Stimulated activated naive CD4-positive, alpha-beta T cell treated with Interleukin-2 at 50 U/mL for 16 hours (primary cell): ENCODE results near the gene TSPAN14.
"Not testable (repeated sequence)": the region's sequence is repeated elsewhere in the genome, so short reads cannot be mapped to it uniquely, and the experiment has no call there.

Source experiments
- DNase-seq: peaks from one replicate; lab custom pipeline; 2025; lab: John Stamatoyannopoulos, UW

TSPAN14 gene

GRCh38 chr10:80468806-80469421 is 14.8 kb downstream of the TSPAN14 start:
- peak; percentile 18 for DNase-seq

DNA sequence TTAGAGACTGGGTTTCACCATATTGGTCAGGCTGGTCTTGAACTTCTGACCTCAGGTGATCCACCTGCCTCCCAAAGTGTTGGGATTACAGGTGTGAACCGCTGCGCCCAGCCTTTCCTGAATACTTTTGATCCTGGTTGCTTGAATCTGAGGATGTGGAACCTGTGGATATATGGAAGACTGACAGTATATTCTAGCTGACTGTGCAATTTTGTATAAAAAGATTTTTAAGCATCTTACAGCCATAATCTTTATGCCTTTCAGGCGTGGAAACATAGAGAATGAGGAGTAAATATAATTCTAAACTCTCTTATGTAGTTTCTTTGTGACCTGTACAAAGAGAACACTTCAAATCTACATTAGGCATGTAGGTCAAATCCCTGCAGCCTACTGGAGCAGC is 16.2 kb downstream of the TSPAN14 start:
- DNase-seq, result no peak

DNA sequence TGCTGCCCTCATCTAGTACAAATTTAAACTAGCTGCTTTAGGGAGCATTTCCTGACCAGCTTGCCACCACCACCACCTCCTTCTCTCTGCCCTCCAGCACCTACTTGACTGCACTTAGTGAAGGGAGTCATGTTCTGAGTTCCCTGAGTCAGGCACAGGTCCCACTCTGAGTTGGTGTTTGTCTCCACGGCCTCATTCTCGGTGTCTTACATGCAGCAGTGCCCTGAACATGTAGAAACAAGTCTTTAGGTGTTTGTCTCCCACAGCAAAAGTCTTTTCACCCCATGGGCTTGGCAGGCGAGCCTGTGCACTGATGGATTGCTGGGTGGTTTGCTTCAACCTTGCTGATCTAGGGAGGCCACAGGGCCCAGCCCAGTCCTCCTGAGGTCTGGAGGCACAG is 16.9 kb downstream of the TSPAN14 start:
- DNase-seq, result no peak

DNA sequence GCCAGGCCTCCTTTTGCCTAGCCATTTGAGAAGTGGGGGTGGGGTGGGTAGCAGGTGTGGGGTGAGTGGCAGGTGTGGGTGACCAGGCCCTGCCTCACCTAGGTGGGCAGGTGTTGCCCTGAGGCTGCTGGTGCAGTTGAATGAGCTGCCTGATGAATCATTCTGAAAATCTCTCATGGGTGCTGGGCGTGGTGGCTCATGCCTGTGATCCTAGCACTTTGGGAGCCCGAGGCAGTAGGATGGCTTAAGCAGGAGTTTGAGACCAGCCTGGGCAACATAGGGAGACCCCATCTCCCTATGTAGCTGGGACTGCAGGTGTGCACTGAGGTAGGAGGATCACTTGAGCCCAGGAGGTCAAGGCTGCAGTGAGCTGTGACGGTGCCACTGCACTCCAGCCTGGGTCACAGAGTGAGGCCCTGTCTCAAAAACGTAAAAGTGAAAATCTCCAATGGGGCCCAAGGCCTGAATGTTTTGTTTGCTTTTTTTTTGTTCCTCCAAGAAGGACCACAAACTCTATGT is 17.7 kb downstream of the TSPAN14 start:
- DNase-seq, result peak; percentile 53

DNA sequence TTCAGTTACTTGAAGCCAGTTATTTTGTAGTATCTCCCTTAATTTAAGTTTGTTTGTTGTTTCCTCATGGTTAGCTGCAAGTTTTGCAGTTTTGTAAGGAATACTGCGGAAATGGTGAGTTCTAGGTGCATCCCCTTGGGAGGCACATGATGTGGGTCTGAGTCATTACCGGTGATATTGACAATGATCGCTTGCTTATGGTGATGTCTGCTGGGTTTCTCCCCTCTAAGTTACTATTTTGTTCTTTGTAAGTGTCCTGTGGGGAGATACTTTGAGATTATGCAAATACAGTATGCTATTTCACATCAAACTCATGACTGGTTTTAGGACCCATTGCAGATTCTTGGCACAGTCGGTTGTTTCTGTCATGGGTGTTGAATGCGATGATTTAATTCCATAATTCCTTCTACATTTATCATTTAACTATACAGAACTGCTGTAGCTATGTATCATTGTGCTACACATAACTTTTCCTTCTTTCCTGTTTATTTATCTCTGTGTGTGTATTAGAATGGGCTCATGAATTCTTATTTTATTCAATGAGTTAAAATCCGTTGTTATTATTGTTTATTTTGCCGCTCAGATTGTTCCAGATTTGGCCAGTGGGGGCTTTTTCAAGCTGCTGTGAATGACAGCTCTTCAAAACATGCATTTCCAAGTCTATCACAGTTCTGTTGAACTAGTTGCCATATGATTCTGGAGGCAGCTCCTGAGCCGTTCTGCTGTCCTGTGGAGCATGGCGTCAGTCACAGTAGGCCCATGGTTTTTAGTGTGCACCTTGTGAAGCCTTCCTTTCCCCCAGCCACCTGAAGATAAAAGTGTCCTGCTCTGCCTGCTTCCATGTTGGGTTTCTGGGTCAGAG is 18.4 kb downstream of the TSPAN14 start:
- peak; percentile 43 for DNase-seq

DNA sequence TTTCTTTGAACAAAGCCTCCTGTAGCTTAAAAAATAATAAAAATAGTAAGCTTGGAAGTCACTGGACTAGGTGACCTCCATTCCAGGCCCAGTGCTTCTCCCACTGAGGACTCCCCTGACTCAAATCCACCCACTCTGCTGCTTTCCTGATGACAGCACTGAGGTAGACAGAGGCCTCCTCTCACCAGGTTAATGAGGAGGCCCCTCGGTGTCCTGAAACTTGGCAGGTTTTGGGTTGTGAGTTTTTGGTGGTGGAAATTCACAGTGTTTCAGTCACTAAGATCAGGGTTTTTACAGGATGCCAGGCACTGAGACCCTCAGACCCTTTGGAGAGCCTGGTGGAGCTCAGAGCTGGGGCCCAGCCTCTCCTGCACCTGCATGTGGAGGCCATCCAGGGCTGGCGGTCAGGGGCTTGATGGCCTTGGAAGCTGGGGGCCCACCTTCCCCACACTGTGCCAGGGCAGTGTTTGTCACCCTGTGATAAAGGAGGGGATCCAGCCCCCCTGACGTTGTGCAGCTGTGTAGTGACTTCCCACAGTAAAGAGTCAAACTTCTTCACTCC is 19.1 kb downstream of the TSPAN14 start:
- no peak for DNase-seq

GRCh38 chr10:80473692-80474596 is 19.8 kb downstream of the TSPAN14 start:
- DNase-seq, result no peak

DNA sequence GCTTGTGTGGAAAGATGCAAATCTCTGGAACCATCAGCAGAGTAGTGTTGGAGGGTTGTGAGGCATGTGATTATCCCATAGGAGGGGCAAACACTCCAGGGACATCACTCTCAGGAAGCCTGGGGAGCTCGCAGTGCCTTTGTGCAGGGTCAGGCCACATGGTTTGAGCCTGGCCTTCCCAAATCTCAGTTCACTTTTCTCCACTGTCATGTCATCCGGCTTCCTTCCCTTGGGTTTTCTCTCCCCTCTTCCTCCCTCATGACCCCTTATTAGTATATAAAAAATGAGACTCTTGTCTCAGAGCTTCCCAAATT is 20.4 kb downstream of the TSPAN14 start:
- DNase-seq, result no peak

- DNase-seq, result no peak
Measured at GRCh38 chr10:80474941-80475340, 20.8 kb downstream of the TSPAN14 start.

DNA sequence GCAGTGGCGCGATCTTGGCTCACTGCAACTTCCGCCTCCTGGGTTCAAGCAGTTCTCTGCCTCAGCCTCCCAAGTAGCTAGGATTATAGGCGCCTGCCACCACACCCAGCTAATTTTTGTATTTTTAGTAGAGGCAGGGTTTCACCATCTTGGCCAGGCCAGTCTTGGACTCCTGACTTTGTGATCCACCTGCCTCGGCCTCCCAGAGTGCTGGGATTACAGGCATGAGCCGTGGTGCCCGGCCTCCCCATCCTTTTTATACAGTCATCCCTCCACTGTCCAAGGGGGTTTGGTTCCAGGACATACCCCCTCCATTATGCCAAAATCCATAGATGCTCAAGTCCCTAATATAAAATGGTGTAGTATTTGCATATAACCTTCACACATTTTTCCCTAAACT is 21.5 kb downstream of the TSPAN14 start:
- DNase-seq, result not testable (repeated sequence)

DNA sequence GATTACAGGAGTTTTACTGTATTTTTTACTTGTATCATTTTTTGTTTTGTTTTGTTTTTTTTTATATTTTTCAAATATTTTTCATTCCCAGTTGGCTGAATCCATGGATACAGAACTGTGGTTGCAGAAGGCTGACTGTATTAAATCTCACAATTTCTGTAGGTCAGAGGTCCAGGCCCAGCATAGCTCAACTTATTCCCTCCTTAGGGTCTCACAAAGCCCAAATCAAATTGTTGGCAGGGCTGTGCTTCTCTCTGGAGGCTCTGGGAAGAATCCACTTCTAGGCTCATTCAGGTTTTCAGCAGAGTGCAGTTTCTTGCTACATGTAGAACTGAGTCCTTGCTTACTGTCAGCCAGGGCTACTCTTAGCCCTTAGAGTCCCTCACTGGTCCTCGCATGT is 22.6 kb downstream of the TSPAN14 start:
- DNase-seq, result no peak

DNA sequence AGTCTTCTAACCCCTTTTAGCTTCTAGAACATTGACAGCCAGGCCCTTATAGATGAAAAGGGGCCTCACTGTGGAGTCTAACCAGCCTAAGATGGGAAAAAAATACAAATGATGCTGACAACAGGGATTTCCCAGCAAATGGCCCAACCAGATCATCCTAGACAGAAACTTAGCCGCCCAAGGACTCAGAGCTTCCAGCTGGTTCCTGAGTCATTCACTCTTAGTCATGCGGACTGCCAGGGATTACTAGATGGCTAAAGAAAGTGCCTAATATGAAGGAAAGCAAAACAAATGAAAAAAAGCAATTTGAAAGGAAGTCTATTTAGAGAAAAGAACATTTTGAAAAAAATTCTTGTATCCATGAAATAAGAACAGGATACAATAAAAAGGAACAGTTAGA is 23.7 kb downstream of the TSPAN14 start:
- DNase-seq, result peak; percentile 32

DNA sequence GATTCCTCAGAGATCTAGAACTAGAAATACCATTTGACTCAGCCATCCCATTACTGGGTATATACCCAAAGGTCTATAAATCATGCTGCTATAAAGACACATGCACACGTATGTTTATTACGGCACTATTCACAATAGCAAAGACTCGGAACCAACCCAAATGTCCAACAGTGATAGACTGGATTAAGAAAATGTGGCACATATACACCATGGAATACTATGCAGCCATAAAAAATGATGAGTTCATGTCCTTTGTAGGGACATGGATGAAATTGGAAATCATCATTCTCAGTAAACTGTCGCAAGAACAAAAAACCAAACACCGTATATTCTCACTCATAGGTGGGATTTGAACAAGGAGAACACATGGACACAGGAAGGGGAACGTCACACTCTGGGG is 26.3 kb downstream of the TSPAN14 start:
- not testable (repeated sequence) for DNase-seq

DNA sequence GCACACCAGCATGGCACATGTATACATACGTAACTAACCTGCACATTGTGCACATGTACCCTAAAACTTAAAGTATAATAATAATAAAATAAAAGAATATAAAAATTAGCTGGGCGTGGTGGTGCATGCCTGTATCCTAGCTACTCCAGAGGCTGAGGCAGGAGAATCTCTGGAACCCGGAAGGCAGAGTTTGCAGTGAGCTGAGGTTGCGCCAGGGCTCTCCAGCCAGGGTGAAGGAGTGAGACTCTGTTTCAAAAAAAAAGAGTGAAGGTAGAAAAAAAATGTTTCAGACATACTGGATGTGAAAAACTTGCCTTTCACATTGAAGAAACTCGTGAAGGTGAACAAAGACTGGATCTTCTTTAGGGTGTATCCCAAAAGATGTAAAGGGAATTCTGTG is 26.7 kb downstream of the TSPAN14 start:
- no peak for DNase-seq

GRCh38 chr10:80484243-80484642 is 30.1 kb downstream of the TSPAN14 start:
- no peak for DNase-seq

- no peak for DNase-seq
Measured at GRCh38 chr10:80484676-80485075, 30.6 kb downstream of the TSPAN14 start.

GRCh38 chr10:80485076-80485945 is 31.2 kb downstream of the TSPAN14 start:
- DNase-seq, result no peak

DNA sequence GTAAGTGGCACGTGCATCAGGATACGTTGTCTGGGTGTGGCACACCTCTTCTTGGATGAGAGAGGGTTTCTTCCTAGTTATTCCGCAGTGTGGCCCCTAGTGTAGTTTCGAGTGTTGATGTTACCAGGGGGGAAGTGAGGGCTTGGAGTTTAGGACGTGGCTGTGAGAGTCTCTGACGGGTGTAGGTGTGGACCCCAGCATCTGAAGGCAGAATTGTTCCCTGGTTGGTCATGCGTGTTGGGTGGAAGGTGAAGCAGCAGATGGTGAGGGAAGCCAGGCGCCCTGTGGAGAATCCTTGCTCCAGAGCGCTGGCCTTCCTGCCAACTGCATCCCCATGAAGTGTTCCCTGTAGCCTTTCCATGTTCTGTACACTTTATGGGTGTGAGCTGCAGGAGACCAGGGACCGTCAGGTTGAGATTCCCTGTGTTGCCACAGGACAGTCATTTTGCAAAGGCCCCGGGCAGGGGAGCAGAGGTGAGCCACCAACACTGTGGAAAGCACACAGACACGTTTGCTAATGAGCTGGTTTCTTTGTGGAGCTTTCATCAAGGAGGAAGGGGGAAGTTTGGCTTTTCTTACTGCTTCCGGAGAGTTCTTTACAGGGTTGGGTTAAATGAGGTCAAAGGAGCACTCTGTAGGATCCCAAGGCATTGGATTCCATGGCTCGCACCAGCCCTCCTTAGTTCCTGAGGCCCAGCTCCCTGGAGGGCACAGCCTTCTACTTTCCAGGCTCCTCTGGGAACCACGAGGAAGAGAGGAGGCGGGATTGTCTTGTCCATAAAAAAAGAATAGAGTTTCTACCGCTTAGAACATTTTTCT is 32.0 kb downstream of the TSPAN14 start:
- DNase-seq, result no peak

DNA sequence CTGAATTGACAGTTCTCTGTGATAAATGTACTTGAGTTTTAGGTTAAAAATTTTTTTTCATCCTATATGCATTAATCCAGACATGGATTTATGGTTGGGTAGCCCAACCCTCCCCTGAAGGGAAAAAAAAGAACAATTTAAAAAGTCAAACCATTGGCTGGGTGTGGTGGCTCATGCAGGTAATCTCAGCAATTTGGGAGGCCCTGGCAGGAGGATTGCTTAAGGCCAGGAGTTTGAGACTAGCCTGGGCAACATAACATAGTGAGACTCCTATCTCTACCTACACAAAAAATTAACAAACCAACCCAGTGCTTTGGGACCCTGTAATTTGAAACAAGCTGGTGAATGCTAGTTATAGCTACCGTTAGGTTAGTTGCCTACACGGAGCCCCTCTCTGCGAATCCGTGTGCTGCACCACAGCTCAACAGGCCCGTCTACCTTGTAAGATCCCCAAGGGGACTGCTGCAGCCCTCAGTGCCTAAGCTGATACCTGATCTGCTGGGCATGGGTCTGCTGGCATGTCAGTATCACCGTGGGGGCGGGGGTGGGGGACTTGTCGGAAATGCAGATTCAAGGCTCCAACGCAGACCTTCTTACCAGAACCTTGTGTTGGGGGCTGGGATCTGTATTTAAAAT is 32.8 kb downstream of the TSPAN14 start:
- DNase-seq, result no peak

DNA sequence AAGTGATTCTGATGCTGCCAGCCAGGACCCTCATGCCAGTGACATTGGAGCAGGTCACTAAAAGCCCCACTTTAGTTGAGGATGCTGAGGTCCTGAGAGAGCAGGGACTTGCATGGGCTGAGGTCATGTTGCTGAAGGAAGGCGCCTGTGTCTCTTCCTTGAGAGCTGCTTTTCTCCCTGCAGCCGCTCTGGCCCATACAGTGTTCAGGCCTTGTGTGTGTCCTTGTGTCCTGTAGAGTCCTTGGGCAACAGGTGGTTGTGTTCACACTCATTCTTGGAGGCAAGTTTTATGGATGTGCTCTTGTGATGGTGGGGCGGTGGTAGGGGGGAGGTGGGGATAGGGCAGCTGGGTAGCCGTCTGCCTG is 33.3 kb downstream of the TSPAN14 start:
- DNase-seq, result no peak
